HEK293T (cell line): ENCODE data around the gene GUCD1.
"Not testable (repeated sequence)": the region's sequence is repeated elsewhere in the genome, so short reads cannot be mapped to it uniquely, and the experiment has no call there.

ENCODE experiments used
- ARNT ChIP-seq: fragments of 450-650 bp; IDR thresholded peaks from 2 replicates; pipeline ENCODE4 v1.6.1; 2017; ENCODE audit warnings: mild to moderate bottlenecking
- BHLHE40 ChIP-seq: fragments of 450-650 bp; IDR thresholded peaks from 2 replicates; pipeline ENCODE4 v1.6.1; 2016; ENCODE audit warnings: mild to moderate bottlenecking, moderate library complexity, borderline replicate concordance
- CTBP1 ChIP-seq: fragments of 450-650 bp; IDR thresholded peaks from 2 replicates; pipeline ENCODE4 v1.6.1; 2016; ENCODE audit warnings: borderline replicate concordance
- ELF4 ChIP-seq: fragments of 450-650 bp; IDR thresholded peaks from 2 replicates; pipeline ENCODE4 v1.6.1; 2017; ENCODE audit warnings: antibody characterized with exemption
- FOXA1 ChIP-seq: fragments of 450-650 bp; IDR thresholded peaks from 2 replicates; pipeline ENCODE4 v1.6.1; 2016; ENCODE audit warnings: mild to moderate bottlenecking
- FOXK2 ChIP-seq: fragments of 450-650 bp; IDR thresholded peaks from 2 replicates; pipeline ENCODE4 v1.6.1; 2016; ENCODE audit warnings: mild to moderate bottlenecking
- FOXM1 ChIP-seq: fragments of 450-650 bp; IDR thresholded peaks from 2 replicates; pipeline ENCODE4 v1.6.1; 2017; ENCODE audit warnings: mild to moderate bottlenecking, borderline replicate concordance
- HDGF ChIP-seq: fragments of 450-650 bp; IDR thresholded peaks from 2 replicates; pipeline ENCODE4 v1.6.1; 2017; ENCODE audit warnings: antibody characterized with exemption, borderline replicate concordance
- L3MBTL2 ChIP-seq: fragments of 450-650 bp; conservative IDR thresholded peaks from 2 replicates; pipeline ENCODE4 v1.6.1; 2016; ENCODE audit warnings: mild to moderate bottlenecking
- LEF1 ChIP-seq: fragments of 450-650 bp; IDR thresholded peaks from 2 replicates; pipeline ENCODE4 v1.6.1; 2017; ENCODE audit warnings: mild to moderate bottlenecking, borderline replicate concordance
- NFRKB ChIP-seq: fragments of 450-650 bp; IDR thresholded peaks from 2 replicates; pipeline ENCODE4 v1.6.1; 2016; ENCODE audit warnings: mild to moderate bottlenecking, moderate library complexity
- SP1 ChIP-seq: fragments of 450-650 bp; IDR thresholded peaks from 2 replicates; pipeline ENCODE4 v1.6.1; 2017
- TARDBP ChIP-seq: fragments of 450-650 bp; IDR thresholded peaks from 2 replicates; pipeline ENCODE4 v1.6.1; 2016
- ZNF384 ChIP-seq: fragments of 450-650 bp; IDR thresholded peaks from 2 replicates; pipeline ENCODE4 v1.6.1; 2016

DNA sequence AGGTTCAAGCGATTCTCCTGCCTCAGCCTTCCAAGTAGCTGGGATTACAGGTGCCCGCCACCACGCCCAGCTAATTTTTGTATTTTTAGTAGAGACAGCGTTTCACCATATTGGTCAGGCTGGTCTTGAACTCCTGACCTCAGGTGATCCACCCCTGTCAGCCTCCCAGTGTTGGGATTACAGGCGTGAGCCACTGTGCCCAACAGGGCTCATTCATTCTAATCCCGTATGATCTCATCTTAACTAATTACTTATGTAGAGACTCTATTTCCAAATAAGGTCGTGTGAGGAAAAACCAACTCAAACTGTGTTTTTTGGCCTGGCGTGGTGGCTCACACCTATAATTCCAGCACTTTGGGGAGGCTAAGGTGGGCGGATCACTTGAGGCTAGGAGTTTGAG is 42.1 kb upstream of the GUCD1 start:
- not testable (repeated sequence) for TF ChIP-seq BHLHE40, ELF4, NFRKB, CTBP1, LEF1, FOXM1, TARDBP, SP1, FOXA1, FOXK2, ARNT, HDGF, L3MBTL2, ZNF384
